ENCODE data around the gene KLF11. TPM values are rescaled to one million over a fixed set of nuclear protein-coding genes. Genes with fewer than 3 reads are reported as not detected.
A peak's percentile ranks its signal among the peaks of the same experiment; 100 is the strongest.

The KLF11 gene
- total and polyA plus RNA-seq, 7 donors = 7.0 to 27.0 (median 11.8) TPM

GRCh38 chr2:10057231-10058107, 14.1 kb downstream of the KLF11 start:
- TF ChIP-seq CTCF (IDR thresholded peaks at IDR 0.05) = no peak
- DNase-seq (peak; percentile 58 to 68), ATAC-seq (peak in 1 of 4 donors; percentile 27)
- 29 to 40% (median 34%) methylated on average over 27 to 28 of the region's 28 CpGs for WGBS, 3 donors
- intact Hi-C loops (cut with DNase I) = no loop called here
- H3K4me3 ChIP-seq = peak overlapping the region; percentile 2
- peaks cover 0 to 2% (median 0%) of the 10 kb centered on the region in 3 donors for H3K27me3 ChIP-seq (ENCODE audit: insufficient read depth in 3 of 3, low read length in 2 of 3)
- H3K27ac ChIP-seq = no peak overlapping the region
- H3K36me3 ChIP-seq (ENCODE audit: insufficient read depth in 1 of 2, low read depth in 1 of 2) = peaks cover 0 to 27% of the 10 kb centered on the region in 2 donors
- no peaks in the 10 kb centered on the region for H3K9me3 ChIP-seq
- peaks cover 22% of the 10 kb centered on the region for H3K4me1 ChIP-seq

- intact Hi-C loops (cut with DNase I) = no loop called here
- 94 to 96% (median 95%) methylated on average over 39 of the region's 39 CpGs for WGBS, 3 donors
These were observed 15.1 kb downstream of the KLF11 start for GRCh38 chr2:10058251-10059015.

GRCh38 chr2:10059016-10059351, 15.6 kb downstream of the KLF11 start:
- TF ChIP-seq CTCF (IDR thresholded peaks at IDR 0.05) = no peak
- no peak for ATAC-seq

More at GRCh38 chr2:10058251-10059015, 15.1 kb downstream of the KLF11 start:
- peaks cover 0 to 17% of the 10 kb centered on the region in 2 donors for H3K36me3 ChIP-seq (ENCODE audit: insufficient read depth in 1 of 2, low read depth in 1 of 2)
- H3K27me3 ChIP-seq (ENCODE audit: insufficient read depth in 3 of 3, low read length in 2 of 3) = peaks cover 0 to 2% (median 0%) of the 10 kb centered on the region in 3 donors
- DNase-seq (no peak), ATAC-seq (no peak)
- H3K27ac ChIP-seq = no peak overlapping the region
- TF ChIP-seq CTCF (IDR thresholded peaks at IDR 0.05) = no peak
- peaks cover 15% of the 10 kb centered on the region for H3K4me1 ChIP-seq
- H3K4me3 ChIP-seq = no peak overlapping the region
- H3K9me3 ChIP-seq = no peaks in the 10 kb centered on the region

GRCh38 chr2:10059552-10060335, 16.4 kb downstream of the KLF11 start:
- TF ChIP-seq CTCF (IDR thresholded peaks at IDR 0.05) = no peak
- intact Hi-C loops (cut with DNase I) = no loop called here
- peaks cover 8% of the 10 kb centered on the region for H3K4me1 ChIP-seq
- H3K27ac ChIP-seq = no peak overlapping the region
- H3K27me3 ChIP-seq (ENCODE audit: insufficient read depth in 3 of 3, low read length in 2 of 3) = peaks cover 0 to 2% (median 0%) of the 10 kb centered on the region in 3 donors
- DNase-seq = no peak
- peaks cover 0 to 4% of the 10 kb centered on the region in 2 donors for H3K36me3 ChIP-seq (ENCODE audit: insufficient read depth in 1 of 2, low read depth in 1 of 2)
- WGBS, 3 donors = 55 to 59% (median 59%) methylated on average over 20 of the region's 20 CpGs
- no peaks in the 10 kb centered on the region for H3K9me3 ChIP-seq
- peak in 3 of 4 donors; percentile 3 to 35 (median 13) for ATAC-seq
- H3K4me3 ChIP-seq = no peak overlapping the region

More at GRCh38 chr2:10059016-10059351, 15.6 kb downstream of the KLF11 start:
- no peak for DNase-seq
- Histone ChIP-seq H3K27me3 (ENCODE audit: insufficient read depth in 3 of 3, low read length in 2 of 3) (peaks cover 0 to 2% (median 0%) of the 10 kb centered on the region in 3 donors), H3K4me1 (peaks cover 10% of the 10 kb centered on the region), H3K27ac (no peak overlapping the region), H3K36me3 (ENCODE audit: insufficient read depth in 1 of 2, low read depth in 1 of 2) (peaks cover 0 to 12% of the 10 kb centered on the region in 2 donors), H3K9me3 (no peaks in the 10 kb centered on the region), H3K4me3 (no peak overlapping the region)
- intact Hi-C loops (cut with DNase I) = no loop called here
- WGBS, 3 donors = 94 to 96% (median 96%) methylated on average over 17 of the region's 17 CpGs
